T-helper 2 cell treated with Interferon-gamma antibody and Interleukin-4, amounts not matched to agents 5 μg/mL and 100 μg/mL, for 36 hours (primary cell): ENCODE measurements around the gene STRN.
"Not testable (repeated sequence)": the region's sequence is repeated elsewhere in the genome, so short reads cannot be mapped to it uniquely, and the experiment has no call there.

Source experiments
- DNase-seq: peaks from one replicate; pipeline ENCODE4 v3.0.0; 2021; ENCODE audit warnings: low spot score
- H3K27ac Mint-ChIP-seq: one replicate; pipeline ENCODE4 v1.8.0; 2021; ENCODE audit warnings: mild to moderate bottlenecking, mixed read lengths
- H3K27me3 Mint-ChIP-seq: one replicate; pipeline ENCODE4 v1.8.0; 2021; ENCODE audit warnings: low read depth, mixed read lengths
- H3K36me3 Mint-ChIP-seq: one replicate; pipeline ENCODE4 v1.8.0; 2021; ENCODE audit warnings: low read depth, mixed read lengths
- H3K4me1 Mint-ChIP-seq: one replicate; pipeline ENCODE4 v1.8.0; 2021; ENCODE audit warnings: low read depth, mixed read lengths
- H3K4me3 Mint-ChIP-seq: one replicate; pipeline ENCODE4 v1.8.0; 2022; ENCODE audit warnings: mild to moderate bottlenecking, moderate library complexity, mixed read lengths
- H3K9me3 Mint-ChIP-seq: one replicate; pipeline ENCODE4 v1.8.0; 2021; ENCODE audit warnings: mixed read lengths

The STRN gene

DNA sequence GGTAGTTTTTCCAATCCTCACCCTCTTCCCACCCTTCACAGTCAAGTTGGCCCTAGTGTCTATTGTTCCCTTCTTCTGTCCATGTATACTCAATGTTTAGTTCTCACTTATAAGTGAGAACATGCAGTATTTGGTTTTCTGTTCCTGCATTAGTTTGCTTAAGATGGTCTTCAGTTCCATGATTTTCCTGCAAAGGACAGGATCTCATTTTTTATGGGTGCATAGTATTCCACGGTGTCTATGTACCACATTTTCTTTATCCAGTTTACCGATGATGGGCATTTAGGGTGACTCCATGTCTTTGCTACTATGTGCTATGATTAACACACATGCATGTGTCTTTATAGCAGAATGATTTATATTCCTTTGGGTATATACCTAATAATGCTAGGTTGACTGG, 104.4 kb downstream of the STRN start:
- H3K4me3 Mint-ChIP-seq, result no peak overlapping the region
- no peak for DNase-seq
- H3K27ac Mint-ChIP-seq, result no peak overlapping the region
- no peaks in the 10 kb centered on the region for H3K9me3 Mint-ChIP-seq
- H3K27me3 Mint-ChIP-seq, result no peaks in the 10 kb centered on the region
- H3K4me1 Mint-ChIP-seq, result peaks cover 16% of the 10 kb centered on the region
- peaks cover 55% of the 10 kb centered on the region for H3K36me3 Mint-ChIP-seq

DNA sequence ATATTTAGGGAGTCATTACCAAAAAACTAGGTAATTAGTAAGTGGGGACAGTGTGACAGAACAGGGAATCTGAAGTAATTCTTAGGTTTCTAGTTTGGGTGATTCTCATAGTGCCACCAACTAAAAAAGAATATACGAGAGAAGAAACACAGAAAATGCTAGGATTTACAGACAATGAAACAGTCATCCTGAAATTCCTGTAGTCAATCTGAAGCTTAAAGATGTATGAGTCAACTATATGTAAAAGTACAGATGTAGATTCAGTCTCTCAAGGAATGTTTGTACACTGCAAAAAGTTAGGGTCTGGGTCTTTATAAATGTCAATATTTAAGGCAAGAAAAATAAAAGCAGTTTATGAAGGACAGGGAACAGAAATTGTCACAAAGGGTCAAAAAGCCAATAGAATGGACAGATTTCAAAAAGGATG, 107.0 kb downstream of the STRN start:
- Mint-ChIP-seq H3K27me3 (no peaks in the 10 kb centered on the region), H3K9me3 (no peaks in the 10 kb centered on the region), H3K36me3 (peaks cover 40% of the 10 kb centered on the region), H3K4me1 (peaks cover 16% of the 10 kb centered on the region), H3K27ac (no peak overlapping the region), H3K4me3 (no peak overlapping the region)
- no peak for DNase-seq

DNA sequence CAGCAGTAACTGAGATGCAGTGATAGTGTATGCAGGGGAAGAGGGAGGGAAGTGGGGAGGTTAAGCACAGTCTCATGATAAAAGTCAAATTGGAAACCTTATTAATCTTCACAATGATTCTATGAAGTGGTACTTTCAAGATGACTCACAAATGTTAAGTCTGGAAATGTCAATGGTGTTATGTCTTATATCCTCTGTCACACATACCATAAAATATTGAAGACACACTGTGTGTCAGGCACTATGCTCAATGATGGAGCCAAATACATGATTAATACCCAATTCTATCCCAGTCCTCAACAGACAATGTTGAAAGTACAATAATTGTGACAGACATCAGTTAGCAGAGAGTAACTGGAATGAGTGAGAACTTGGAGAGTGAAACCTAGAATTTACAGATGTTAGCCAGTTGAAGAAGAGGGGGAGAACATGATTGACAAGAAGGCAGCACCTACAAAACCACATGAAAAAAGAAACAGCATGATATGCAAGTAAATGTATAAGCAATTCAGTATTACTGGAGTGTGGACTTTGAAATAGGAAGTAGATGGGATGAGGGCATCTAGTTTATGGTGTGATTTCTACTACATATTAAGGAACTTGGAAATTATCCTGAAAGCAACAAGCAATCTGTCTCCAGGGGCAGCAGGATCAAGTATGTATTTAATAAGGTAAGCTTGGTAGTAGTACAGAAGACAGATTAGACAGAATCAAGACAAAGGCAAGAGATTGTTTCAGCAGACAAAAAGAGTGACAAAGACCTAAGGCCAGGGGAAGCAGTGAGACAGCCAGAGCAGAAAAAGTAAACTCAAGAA, 107.6 kb downstream of the STRN start:
- DNase-seq, result no peak
- H3K4me3 Mint-ChIP-seq, result no peak overlapping the region
- H3K27me3 Mint-ChIP-seq, result no peaks in the 10 kb centered on the region
- peaks cover 16% of the 10 kb centered on the region for H3K4me1 Mint-ChIP-seq
- H3K27ac Mint-ChIP-seq, result peak overlapping the region; percentile 2
- H3K9me3 Mint-ChIP-seq, result no peaks in the 10 kb centered on the region
- peaks cover 36% of the 10 kb centered on the region for H3K36me3 Mint-ChIP-seq

DNA sequence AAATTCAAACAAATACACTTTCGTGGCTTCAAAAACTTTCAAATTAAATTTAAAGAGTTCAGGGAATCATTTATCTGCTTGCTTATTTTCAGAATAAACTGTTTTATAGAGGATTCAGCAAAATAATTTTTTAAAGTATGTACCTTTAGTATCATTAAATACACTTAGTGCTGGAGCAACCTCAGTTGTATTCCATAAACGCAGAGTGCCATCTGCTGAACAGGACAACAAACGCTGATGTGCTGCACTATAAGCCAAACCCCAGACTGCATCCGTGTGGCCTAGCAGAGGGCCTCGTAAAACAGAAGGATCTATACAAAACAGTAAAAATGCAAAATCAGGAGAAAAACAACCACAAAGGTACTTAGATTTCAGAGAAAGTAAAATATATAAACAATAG, 108.6 kb downstream of the STRN start:
- no peak for DNase-seq
- H3K27ac Mint-ChIP-seq, result no peak overlapping the region
- H3K4me3 Mint-ChIP-seq, result no peak overlapping the region
- H3K9me3 Mint-ChIP-seq, result no peaks in the 10 kb centered on the region
- H3K4me1 Mint-ChIP-seq, result peaks cover 16% of the 10 kb centered on the region
- H3K27me3 Mint-ChIP-seq, result no peaks in the 10 kb centered on the region
- H3K36me3 Mint-ChIP-seq, result peaks cover 32% of the 10 kb centered on the region

DNA sequence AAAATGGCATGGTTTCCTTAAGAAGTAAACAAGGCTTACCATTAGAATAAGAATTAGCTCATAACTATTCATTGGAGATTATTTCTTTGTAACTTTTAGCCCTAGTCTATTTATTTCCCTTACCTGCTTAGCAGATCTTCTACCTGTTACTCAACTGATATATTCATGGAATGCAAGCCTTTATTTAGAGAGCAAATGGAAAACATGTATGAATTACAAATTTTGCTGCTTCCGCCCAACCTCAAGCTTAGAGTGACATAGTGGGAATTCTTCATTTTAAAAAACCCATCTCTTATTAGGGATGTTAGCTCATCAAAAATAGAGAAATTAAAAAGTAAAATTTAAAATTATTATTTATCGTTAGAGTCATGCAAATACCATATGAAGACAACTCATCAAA, 110.9 kb downstream of the STRN start:
- H3K27ac Mint-ChIP-seq, result no peak overlapping the region
- H3K36me3 Mint-ChIP-seq, result peaks cover 31% of the 10 kb centered on the region
- H3K27me3 Mint-ChIP-seq, result no peaks in the 10 kb centered on the region
- H3K4me3 Mint-ChIP-seq, result no peak overlapping the region
- H3K4me1 Mint-ChIP-seq, result peaks cover 16% of the 10 kb centered on the region
- H3K9me3 Mint-ChIP-seq, result no peaks in the 10 kb centered on the region
- DNase-seq, result no peak

DNA sequence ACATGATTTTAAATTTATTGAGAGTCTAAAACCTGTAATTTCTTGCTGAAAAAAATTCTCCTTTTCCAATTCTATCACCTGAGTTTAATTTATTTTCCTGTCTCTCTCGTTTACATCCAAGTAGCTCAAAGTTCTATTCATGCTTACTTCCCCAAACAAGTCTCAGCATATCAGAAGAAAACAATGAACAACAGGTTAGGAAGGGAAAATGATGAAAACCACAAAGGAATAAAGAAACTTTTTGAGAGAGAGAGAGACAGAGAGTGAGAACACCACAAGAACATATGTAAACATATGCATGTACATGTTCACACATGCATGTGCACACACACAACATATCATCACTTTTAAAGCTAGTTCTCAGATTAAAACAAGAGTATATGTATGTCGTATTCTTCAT, 112.1 kb downstream of the STRN start:
- no peaks in the 10 kb centered on the region for H3K27me3 Mint-ChIP-seq
- DNase-seq, result no peak
- no peak overlapping the region for H3K27ac Mint-ChIP-seq
- no peaks in the 10 kb centered on the region for H3K9me3 Mint-ChIP-seq
- H3K36me3 Mint-ChIP-seq, result peaks cover 32% of the 10 kb centered on the region
- peaks cover 11% of the 10 kb centered on the region for H3K4me1 Mint-ChIP-seq
- H3K4me3 Mint-ChIP-seq, result no peak overlapping the region

DNA sequence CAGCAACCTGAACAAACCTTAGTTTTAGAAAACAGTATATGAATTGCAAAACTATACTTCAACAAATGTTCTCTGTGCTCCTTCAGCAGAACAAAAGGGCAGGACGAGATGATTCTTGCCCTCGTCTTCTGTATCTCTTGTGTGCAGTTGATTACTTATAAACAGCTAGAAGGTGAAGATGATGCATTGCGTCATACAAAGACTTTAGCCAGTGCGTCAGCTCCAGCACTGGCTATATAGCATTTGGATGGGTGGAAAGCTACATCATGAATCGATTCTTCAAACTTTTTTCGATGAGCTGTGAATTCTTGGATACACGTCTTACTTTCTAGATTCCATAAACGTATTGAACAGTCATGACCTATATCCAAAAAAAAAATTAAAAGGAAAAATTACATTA, 117.1 kb downstream of the STRN start:
- no peaks in the 10 kb centered on the region for H3K4me1 Mint-ChIP-seq
- peaks cover 40% of the 10 kb centered on the region for H3K36me3 Mint-ChIP-seq
- DNase-seq, result no peak
- no peak overlapping the region for H3K4me3 Mint-ChIP-seq
- no peaks in the 10 kb centered on the region for H3K27me3 Mint-ChIP-seq
- H3K9me3 Mint-ChIP-seq, result no peaks in the 10 kb centered on the region
- no peak overlapping the region for H3K27ac Mint-ChIP-seq

DNA sequence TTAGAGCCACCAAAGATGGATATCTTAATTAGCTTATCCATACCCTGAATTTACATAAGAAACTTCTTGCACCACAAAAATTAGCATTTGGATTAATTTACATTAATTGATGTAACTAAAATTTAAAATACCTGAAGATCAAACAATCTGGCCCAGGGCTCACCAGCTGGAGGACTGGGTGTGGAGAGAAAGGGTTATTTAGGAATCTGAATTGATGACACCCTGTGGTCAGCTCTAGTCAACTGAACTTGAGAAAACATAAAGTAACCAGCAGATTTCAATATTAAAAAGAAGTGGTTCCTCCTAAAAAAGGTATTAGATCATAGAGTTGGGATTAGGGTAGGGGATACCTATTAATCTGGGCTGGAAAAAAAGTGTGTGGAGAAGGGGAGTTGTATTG, 122.5 kb downstream of the STRN start:
- H3K36me3 Mint-ChIP-seq, result peaks cover 19% of the 10 kb centered on the region
- no peaks in the 10 kb centered on the region for H3K9me3 Mint-ChIP-seq
- H3K4me3 Mint-ChIP-seq, result no peak overlapping the region
- H3K27me3 Mint-ChIP-seq, result no peaks in the 10 kb centered on the region
- peaks cover 3% of the 10 kb centered on the region for H3K4me1 Mint-ChIP-seq
- no peak for DNase-seq
- no peak overlapping the region for H3K27ac Mint-ChIP-seq

DNA sequence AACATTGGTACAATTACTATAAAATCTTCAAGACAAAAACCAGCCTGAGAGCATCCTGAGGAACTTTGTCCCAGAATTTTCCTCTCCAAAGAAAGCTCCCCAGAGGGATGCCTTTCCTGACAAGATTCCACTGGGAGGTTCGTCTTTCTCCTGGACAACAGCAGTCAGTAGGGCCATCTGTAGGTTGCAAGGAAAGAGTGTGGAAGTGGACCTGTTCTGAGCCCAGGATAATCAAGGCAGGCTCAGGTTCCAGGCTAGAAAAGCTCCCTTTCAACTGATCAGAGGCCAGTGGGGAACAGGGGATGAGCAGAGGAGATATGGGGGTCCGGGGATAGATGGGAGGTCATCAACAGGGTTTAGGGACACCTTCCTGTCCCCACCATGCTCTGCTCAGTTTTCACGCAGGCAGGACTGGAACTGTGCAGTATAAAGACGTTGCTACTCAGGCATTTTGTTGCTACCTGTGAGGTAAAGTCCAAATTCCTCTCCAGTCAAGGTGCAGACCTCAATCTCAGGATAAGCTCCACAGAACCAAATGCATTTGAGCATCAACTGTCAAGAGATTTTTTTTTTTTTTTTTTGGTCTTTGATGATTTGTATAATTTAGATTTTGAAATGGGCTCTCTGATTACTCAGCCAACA, 126.2 kb downstream of the STRN start:
- DNase-seq, result no peak
- no peak overlapping the region for H3K4me3 Mint-ChIP-seq
- H3K27me3 Mint-ChIP-seq, result no peaks in the 10 kb centered on the region
- H3K4me1 Mint-ChIP-seq, result peaks cover 8% of the 10 kb centered on the region
- peaks cover 3% of the 10 kb centered on the region for H3K36me3 Mint-ChIP-seq
- H3K9me3 Mint-ChIP-seq, result no peaks in the 10 kb centered on the region
- no peak overlapping the region for H3K27ac Mint-ChIP-seq

DNA sequence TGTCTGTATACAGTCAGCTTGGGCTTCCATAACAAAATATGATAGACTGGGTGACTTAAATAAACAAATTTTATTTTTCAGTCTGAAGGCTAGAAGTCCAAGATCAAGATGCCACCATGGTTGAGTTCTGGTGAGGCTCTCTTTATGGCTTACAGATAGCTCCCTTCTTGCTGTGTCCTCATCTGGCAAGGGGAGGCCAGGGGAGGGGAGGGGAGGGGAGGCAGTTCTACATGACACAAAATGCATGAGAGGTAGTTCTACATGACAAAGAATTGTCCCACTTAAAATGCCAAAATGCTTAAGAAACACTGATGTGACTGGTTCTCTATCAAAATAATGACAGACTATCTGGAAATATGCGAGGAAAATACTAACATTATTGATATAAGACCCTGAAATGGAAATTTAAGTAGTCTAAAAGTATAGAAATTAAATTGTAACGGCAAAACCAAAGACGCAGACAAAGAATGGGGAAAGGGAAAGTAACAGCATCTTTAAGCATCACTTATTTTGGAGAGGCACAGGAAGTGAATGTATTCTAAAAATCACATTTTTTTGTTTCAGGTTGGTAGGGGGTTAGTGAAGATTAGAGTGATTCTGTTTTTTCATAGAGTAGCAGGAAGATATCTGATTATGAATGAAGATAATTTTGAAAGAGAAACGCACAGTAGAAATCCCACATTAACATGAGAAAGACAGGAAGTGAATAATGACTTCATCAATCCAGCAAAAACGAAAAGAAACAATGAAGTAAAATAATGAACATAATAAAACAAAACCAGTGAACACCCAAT, 131.4 kb downstream of the STRN start:
- Mint-ChIP-seq H3K27ac (peak overlapping the region; percentile 47), H3K9me3 (no peaks in the 10 kb centered on the region), H3K27me3 (no peaks in the 10 kb centered on the region), H3K4me1 (peaks cover 11% of the 10 kb centered on the region), H3K36me3 (no peaks in the 10 kb centered on the region), H3K4me3 (peak overlapping the region; percentile 0)
- no peak for DNase-seq

DNA sequence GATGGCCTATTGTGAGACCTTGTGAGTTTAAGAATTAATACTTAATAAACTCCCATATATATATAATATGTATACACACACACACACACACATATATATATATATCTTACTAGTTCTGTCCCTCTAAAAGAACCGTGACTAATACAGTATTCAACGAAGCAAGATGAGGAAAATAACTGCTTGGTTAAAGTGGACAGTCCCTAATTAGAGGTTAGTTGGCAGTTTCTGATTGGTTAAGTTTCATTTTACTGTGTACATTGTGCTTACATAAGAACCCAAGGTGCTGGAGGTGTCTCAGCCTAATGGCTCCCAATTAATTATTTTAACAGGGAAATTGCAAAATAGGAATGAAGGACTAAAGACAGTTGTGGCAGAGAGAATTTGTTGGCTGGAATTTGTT, 132.1 kb downstream of the STRN start:
- Mint-ChIP-seq H3K9me3 (no peaks in the 10 kb centered on the region), H3K4me1 (peaks cover 11% of the 10 kb centered on the region), H3K27ac (no peak overlapping the region), H3K36me3 (no peaks in the 10 kb centered on the region), H3K27me3 (no peaks in the 10 kb centered on the region), H3K4me3 (no peak overlapping the region)
- no peak for DNase-seq

DNA sequence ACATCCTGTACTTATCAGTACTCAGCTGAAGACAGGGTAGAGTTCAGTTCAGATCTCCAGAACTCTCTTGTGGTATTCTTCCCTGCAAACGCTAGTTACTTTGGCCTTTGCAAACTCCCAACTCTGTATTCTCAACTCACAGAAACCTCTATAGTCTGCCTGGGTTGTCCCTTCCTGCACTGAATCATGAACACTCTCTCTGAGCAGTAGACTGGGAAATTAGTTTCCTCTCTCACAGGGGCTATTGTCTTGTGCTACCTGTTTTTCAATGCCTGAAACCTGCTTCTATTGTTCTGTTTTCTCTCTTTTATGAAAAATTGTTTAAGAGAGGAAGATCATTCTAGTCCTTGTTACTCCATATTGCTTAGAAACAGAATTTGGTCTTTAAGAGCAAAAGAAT, 135.2 kb downstream of the STRN start:
- DNase-seq, result no peak
- Mint-ChIP-seq H3K9me3 (no peaks in the 10 kb centered on the region), H3K36me3 (no peaks in the 10 kb centered on the region), H3K4me3 (no peak overlapping the region), H3K27me3 (peaks cover 4% of the 10 kb centered on the region), H3K4me1 (peaks cover 11% of the 10 kb centered on the region), H3K27ac (no peak overlapping the region)

DNA sequence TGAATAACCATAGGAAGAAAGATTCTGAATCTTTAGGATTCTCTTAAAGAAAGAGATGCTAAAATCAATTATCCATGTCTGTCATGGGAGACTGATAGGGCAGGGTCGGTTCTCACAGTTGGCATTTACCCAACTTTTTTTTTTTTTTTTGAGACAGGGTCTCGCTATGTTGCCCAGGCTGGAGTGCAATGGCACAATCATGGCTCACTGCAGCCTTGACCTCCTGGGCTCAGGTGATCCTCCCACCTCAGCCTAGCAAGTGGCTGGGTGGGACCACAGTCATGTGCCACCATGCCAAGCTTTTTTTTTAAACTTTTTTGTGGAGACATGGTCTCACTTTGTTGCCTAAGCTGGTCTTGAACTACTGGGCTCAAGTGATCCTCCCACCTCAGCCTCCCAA, 141.7 kb downstream of the STRN start:
- H3K9me3 Mint-ChIP-seq, DNase-seq, H3K4me3 Mint-ChIP-seq, H3K27ac Mint-ChIP-seq, H3K36me3 Mint-ChIP-seq, H3K4me1 Mint-ChIP-seq, H3K27me3 Mint-ChIP-seq: not testable (repeated sequence)

DNA sequence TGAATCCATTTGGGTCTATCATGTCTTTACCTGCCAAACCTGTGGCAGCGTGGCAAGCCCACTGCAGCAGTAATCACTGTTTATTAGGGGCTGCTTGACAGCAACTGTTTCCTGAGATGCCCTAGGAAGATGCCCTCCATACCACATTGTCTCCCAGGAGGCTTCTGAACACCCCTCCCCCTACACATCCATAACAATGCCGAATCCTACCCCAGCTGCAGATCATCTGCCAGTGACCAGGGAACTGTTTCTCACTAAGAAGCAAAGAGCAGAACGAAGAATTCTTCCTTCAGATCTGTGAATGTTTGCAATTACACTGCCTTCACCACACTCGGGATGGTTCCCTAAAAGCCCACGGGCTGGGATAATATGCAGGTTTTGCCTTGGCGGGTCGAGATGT, 142.1 kb downstream of the STRN start:
- Mint-ChIP-seq H3K27ac (no peak overlapping the region), H3K4me1 (no peaks in the 10 kb centered on the region), H3K9me3 (no peaks in the 10 kb centered on the region), H3K4me3 (no peak overlapping the region), H3K27me3 (peaks cover 4% of the 10 kb centered on the region), H3K36me3 (no peaks in the 10 kb centered on the region)
- no peak for DNase-seq
